ENCODE data around the gene C11orf97. TPM values are rescaled to one million over a fixed set of nuclear protein-coding genes. Genes with fewer than 3 reads are reported as not detected.

C11orf97 gene
- total and polyA plus RNA-seq, 9 of the 15 experiments (the other 6 are each of a cell fraction or from before 2014, with no cell fraction given): not detected

GRCh38 chr11:94537031-94537600, 24.9 kb downstream of the C11orf97 start:
- FAIRE-seq: peak; percentile 6
- Histone ChIP-seq H3K4me3 (no peak overlapping the region), H3K4me2 (ENCODE audit: insufficient read depth, low read length) (no peak overlapping the region), H3K4me1 (replicated peaks in 1 of 2; ENCODE audit: control insufficient read depth in 2 of 2, insufficient read depth in 2 of 2, low read length in 2 of 2) (no peaks in the 10 kb centered on the region; a peak in 1 of 5 replicates), H3K79me2 (ENCODE audit: control insufficient read depth, insufficient read depth, low read length) (no peaks in the 10 kb centered on the region), H3K27me3 (ENCODE audit: control insufficient read depth in 2 of 2, insufficient read depth in 2 of 2, low read length in 2 of 2) (peaks cover 0 to 4% of the 10 kb centered on the region in 2 experiments; a peak in 2 of 5 replicates), H3K9ac (ENCODE audit: insufficient read depth in 1 of 2, low read depth in 2 of 2, low read length in 2 of 2) (no peak overlapping the region), H3K9me1 (ENCODE audit: control insufficient read depth, insufficient read depth, low read length) (no peaks in the 10 kb centered on the region), H3K9me3 (replicated peaks; ENCODE audit: control insufficient read depth, insufficient read depth, low read depth, low read length) (no peaks in the 10 kb centered on the region), H3K36me3 (ENCODE audit: control insufficient read depth, insufficient read depth, low read length) (no peaks in the 10 kb centered on the region), H4K20me1 (replicated peaks; ENCODE audit: control insufficient read depth, insufficient read depth, low read length) (no peaks in the 10 kb centered on the region), H2AFZ (ENCODE audit: low read depth, low read length) (no peak overlapping the region), H3K27ac (ENCODE audit: extremely low read depth, low read depth, low read length) (no peak overlapping the region)
- no TSS peak for BruUV-seq (replicated peaks)
- WGBS (ENCODE audit: insufficient coverage, low coverage, missing lambda C conversion rate): 7% methylated on average over 3 of the region's 3 CpGs
- intact Hi-C loops (cut with micrococcal nuclease) (no loop called here), in situ Hi-C loops (cut with MboI) (no loop called here)
- TF ChIP-seq ZNF830 (CRISPR knock-in tag; IDR thresholded peaks at IDR 0.05): no peak
- DNase-seq (ENCODE audit: extremely low read depth in 1 of 4, low spot score in 3 of 4): no peak
- POLR2A ChIA-PET: interaction anchor here (0.6 kb wide), 1 partner anchor 286 kb away, joined by 3 read pairs; no protein-coding TSS in a partner anchor
- ATAC-seq: no peak
- CTCF ChIA-PET (ENCODE audit: low intra/inter-chr PET ratio): no interaction called here

GRCh38 chr11:94539420-94539819, 27.2 kb downstream of the C11orf97 start:
- Histone ChIP-seq H3K4me3 (no peak overlapping the region), H3K9me3 (replicated peaks; ENCODE audit: control insufficient read depth, insufficient read depth, low read depth, low read length) (no peaks in the 10 kb centered on the region), H3K27ac (ENCODE audit: extremely low read depth, low read depth, low read length) (no peak overlapping the region), H3K9me1 (ENCODE audit: control insufficient read depth, insufficient read depth, low read length) (no peaks in the 10 kb centered on the region), H3K79me2 (ENCODE audit: control insufficient read depth, insufficient read depth, low read length) (0 out of 3 replicates have a peak, but pooled peaks cover 3% of the 10 kb centered on the region), H3K9ac (ENCODE audit: insufficient read depth in 1 of 2, low read depth in 2 of 2, low read length in 2 of 2) (no peak overlapping the region), H3K4me1 (replicated peaks in 1 of 2; ENCODE audit: control insufficient read depth in 2 of 2, insufficient read depth in 2 of 2, low read length in 2 of 2) (peaks cover 4 to 11% of the 10 kb centered on the region in 2 experiments; a peak in 3 of 5 replicates), H3K27me3 (ENCODE audit: control insufficient read depth in 2 of 2, insufficient read depth in 2 of 2, low read length in 2 of 2) (peaks cover 0 to 4% of the 10 kb centered on the region in 2 experiments; a peak in 1 of 5 replicates), H4K20me1 (replicated peaks; ENCODE audit: control insufficient read depth, insufficient read depth, low read length) (no peaks in the 10 kb centered on the region), H3K36me3 (ENCODE audit: control insufficient read depth, insufficient read depth, low read length) (no peaks in the 10 kb centered on the region), H2AFZ (ENCODE audit: low read depth, low read length) (no peak overlapping the region), H3K4me2 (ENCODE audit: insufficient read depth, low read length) (no peak overlapping the region)
- intact Hi-C loops (cut with micrococcal nuclease): no loop called here
- CTCF ChIA-PET (ENCODE audit: low intra/inter-chr PET ratio): interaction anchor here (0.6 kb wide), 1 partner anchor 602 kb away, joined by 3 read pairs; no protein-coding TSS in a partner anchor
- in situ Hi-C loops (cut with MboI): no loop called here
- POLR2A ChIA-PET: interaction anchor here (0.6 to 0.7 kb wide), 2 partner anchors 22 to 29 kb away, joined by 3 to 4 read pairs; no protein-coding TSS in a partner anchor
- 14% methylated on average over 1 of the region's 1 CpG for WGBS (ENCODE audit: insufficient coverage, low coverage, missing lambda C conversion rate)
- DNase-seq (ENCODE audit: extremely low read depth in 1 of 4, low spot score in 3 of 4) (no peak), ATAC-seq (no peak), FAIRE-seq (no peak)
- BruUV-seq (replicated peaks): no TSS peak
- TF ChIP-seq ZNF318 (IDR thresholded peaks at IDR 0.05; ENCODE audit: borderline replicate concordance in 1 of 2, low read depth in 1 of 2): no peak
- TF ChIP-seq CREB3L1 (IDR thresholded peaks at IDR 0.05; ENCODE audit: borderline replicate concordance, low read depth): no peak
- no peak for TF ChIP-seq ZBED1 (IDR thresholded peaks at IDR 0.05)
